ENCODE data around the gene IL2. TPM values are rescaled to one million over a fixed set of nuclear protein-coding genes. Genes with fewer than 3 reads are reported as not detected.

Gene IL2
- total RNA-seq = not detected
- not detected for polyA plus RNA-seq
- total RNA-seq = 0 to 13.2 (median 4.3) reads per million in 6 experiments

GRCh38 chr4:122456231-122457116 is at the start of gene IL2:
Gene IL2, minus strand, starts transcription at chr4:122456725. Its CDS starts 285 bp downstream, at chr4:122456440.
- no peak for DNase-seq
- Mint-ChIP-seq H3K27ac (peak within 1 kb of the TSS in 7 of 10 donors; percentile 1 to 69 (median 33)), H3K4me3 (peak within 1 kb of the TSS in 4 of 10 donors; percentile 13 to 78 (median 44)), H3K9me3 (no peaks in the 10 kb centered on the region), H3K4me1 (peaks cover 12 to 47% (median 40%) of the 10 kb centered on the region in 4 donors), H3K36me3 (no peaks in the 10 kb centered on the region), H3K27me3 (no peaks in the 10 kb centered on the region)
- ATAC-seq = peak in 1 of 2 donors; percentile 57
- POLR2A ChIA-PET = no interaction called here

DNA sequence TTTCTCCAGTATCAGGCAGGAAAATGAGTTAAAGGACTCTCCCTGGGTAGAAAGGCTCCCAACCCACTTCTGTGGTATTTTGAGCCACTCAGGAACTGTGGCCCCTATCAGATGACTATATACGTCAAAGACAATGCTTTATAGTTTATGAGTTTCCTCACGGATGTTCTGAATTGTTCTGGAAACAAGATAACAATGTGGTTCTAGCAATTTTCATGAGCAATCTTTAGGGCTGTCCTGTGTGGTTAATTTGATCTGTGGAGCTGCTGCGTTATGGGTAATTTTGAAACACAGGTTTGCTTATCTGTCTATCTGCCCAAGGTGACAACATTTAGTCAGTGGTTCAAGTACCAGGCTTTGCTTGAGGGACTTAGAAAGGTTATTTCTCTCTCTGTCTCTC is 46.7 kb upstream of the IL2 start:
- H3K4me1 Mint-ChIP-seq = no peaks in the 10 kb centered on the region
- no peak for ATAC-seq
- no peak overlapping the region for H3K4me3 Mint-ChIP-seq
- H3K27ac Mint-ChIP-seq = no peak overlapping the region
- H3K9me3 Mint-ChIP-seq = no peaks in the 10 kb centered on the region
- no peak for DNase-seq
- POLR2A ChIA-PET = no interaction called here
- H3K27me3 Mint-ChIP-seq = peaks cover 0 to 6% (median 1%) of the 10 kb centered on the region in 5 donors
- H3K36me3 Mint-ChIP-seq = no peaks in the 10 kb centered on the region

DNA sequence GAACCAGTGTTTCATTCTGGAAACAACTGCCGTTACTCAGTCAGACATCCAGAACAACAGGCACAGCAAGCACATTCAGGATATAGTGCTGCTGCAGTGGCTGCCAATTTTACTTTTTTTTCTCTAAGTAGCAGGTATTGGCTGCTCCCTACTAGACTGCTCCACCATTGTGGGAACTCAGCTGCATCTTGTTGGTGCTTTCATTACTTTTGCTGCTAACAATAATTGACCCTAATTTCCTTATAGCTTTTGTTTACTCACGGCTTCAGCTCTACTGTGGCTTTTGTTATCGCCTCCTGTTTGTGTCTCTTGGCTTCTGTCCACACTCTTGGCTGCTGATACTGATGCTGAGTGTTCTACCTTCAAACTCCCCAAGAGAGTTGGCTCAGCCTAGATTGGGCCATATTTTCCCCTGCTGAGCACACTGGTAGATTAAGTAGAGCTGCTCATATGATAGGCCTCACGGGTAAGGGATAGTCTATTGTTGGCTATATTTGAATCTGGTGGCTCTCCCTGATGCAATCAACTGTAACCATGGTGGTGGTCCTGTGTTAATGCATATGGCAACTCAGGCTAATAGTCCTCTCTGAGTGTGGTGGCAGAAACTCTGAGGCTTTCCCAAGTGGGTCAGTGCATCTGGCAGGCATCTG is 44.5 kb upstream of the IL2 start:
- Mint-ChIP-seq H3K27me3 (peaks cover 0 to 6% (median 1%) of the 10 kb centered on the region in 5 donors), H3K27ac (no peak overlapping the region), H3K9me3 (peaks cover 0 to 4% (median 0%) of the 10 kb centered on the region in 9 donors), H3K4me3 (no peak overlapping the region), H3K4me1 (no peaks in the 10 kb centered on the region), H3K36me3 (peaks cover 0 to 2% (median 0%) of the 10 kb centered on the region in 3 donors)
- POLR2A ChIA-PET = no interaction called here
- no peak for ATAC-seq
- no peak for DNase-seq

DNA sequence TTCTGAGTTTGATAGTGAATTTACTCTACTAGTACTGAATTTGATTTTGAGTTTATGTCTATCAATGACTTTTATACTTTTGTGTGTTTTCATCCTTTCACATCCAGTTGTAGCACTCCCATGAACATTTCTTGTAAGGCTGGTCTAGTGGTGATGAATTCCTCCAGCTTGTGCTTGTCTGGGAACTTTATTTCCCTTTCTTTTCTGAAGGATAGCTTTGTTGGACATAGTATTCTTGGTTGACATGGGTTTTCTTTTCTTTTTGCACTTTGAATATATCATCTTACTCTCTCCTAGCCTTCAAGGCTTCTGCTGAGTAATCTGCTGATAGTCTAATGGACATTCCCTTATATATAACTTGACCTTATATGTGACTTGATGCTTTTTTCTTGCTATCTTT is 32.5 kb upstream of the IL2 start:
- H3K27ac Mint-ChIP-seq = no peak overlapping the region
- H3K4me1 Mint-ChIP-seq = no peaks in the 10 kb centered on the region
- POLR2A ChIA-PET = no interaction called here
- peaks cover 2 to 13% (median 4%) of the 10 kb centered on the region in 5 donors for H3K27me3 Mint-ChIP-seq
- DNase-seq (no peak), ATAC-seq (no peak)
- peaks cover 7 to 49% (median 33%) of the 10 kb centered on the region in 9 donors for H3K9me3 Mint-ChIP-seq
- peaks cover 0 to 19% (median 4%) of the 10 kb centered on the region in 3 donors for H3K36me3 Mint-ChIP-seq
- no peak overlapping the region for H3K4me3 Mint-ChIP-seq

- H3K4me1 Mint-ChIP-seq = no peaks in the 10 kb centered on the region
These were observed 27.0 kb upstream of the IL2 start for GRCh38 chr4:122483481-122483880.

GRCh38 chr4:122481766-122482405 is 25.4 kb upstream of the IL2 start:
- Mint-ChIP-seq H3K4me3 (no peak overlapping the region), H3K4me1 (no peaks in the 10 kb centered on the region), H3K36me3 (no peaks in the 10 kb centered on the region), H3K9me3 (peaks cover 0 to 6% (median 2%) of the 10 kb centered on the region in 9 donors), H3K27ac (no peak overlapping the region), H3K27me3 (peaks cover 3 to 35% (median 7%) of the 10 kb centered on the region in 5 donors)
- POLR2A ChIA-PET = no interaction called here
- DNase-seq = no peak
- ATAC-seq = no peak

More at GRCh38 chr4:122483481-122483880, 27.0 kb upstream of the IL2 start:
- Mint-ChIP-seq H3K27ac (peak overlapping the region in 1 of 10 donors; percentile 10), H3K36me3 (peaks cover 0 to 11% (median 3%) of the 10 kb centered on the region in 3 donors), H3K27me3 (peaks cover 3 to 47% (median 10%) of the 10 kb centered on the region in 5 donors), H3K4me3 (no peak overlapping the region), H3K9me3 (peaks cover 2 to 22% (median 15%) of the 10 kb centered on the region in 9 donors)
- ATAC-seq = no peak
- POLR2A ChIA-PET = no interaction called here
- no peak for DNase-seq

GRCh38 chr4:122480655-122481487 is 24.3 kb upstream of the IL2 start:
- POLR2A ChIA-PET = no interaction called here
- Mint-ChIP-seq H3K4me1 (no peaks in the 10 kb centered on the region), H3K9me3 (peaks cover 0 to 4% (median 0%) of the 10 kb centered on the region in 9 donors), H3K36me3 (peaks cover 0 to 4% (median 0%) of the 10 kb centered on the region in 3 donors), H3K4me3 (no peak overlapping the region), H3K27me3 (peaks cover 3 to 34% (median 5%) of the 10 kb centered on the region in 5 donors), H3K27ac (no peak overlapping the region)
- no peak for DNase-seq
- ATAC-seq = no peak

DNA sequence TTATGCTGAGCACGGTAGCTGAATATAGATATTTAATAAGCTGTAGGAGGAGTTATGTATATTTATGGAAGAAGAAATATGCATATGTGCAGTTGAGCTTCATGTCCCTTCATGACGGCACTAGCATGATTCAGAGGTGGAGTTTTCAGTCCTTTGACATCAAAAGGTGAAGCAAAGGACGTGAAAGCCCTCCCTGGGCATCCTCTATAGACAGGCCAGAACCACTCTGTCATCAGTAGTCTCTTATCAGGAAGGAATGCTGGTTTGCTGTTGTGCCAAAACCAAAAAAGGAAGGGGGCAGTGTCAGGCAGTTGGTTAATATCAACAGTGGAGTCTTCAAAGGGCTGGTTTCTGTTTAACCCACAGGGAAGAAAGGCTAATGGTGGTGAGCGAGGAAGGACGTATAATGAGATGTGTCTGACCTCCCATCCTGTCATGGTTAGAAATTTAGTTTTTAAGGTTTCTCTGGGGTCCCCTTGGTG is 23.5 kb upstream of the IL2 start:
- peaks cover 0 to 10% (median 0%) of the 10 kb centered on the region in 9 donors for H3K9me3 Mint-ChIP-seq
- H3K27ac Mint-ChIP-seq = no peak overlapping the region
- H3K4me1 Mint-ChIP-seq = no peaks in the 10 kb centered on the region
- DNase-seq (no peak), ATAC-seq (no peak)
- peaks cover 0 to 4% (median 0%) of the 10 kb centered on the region in 3 donors for H3K36me3 Mint-ChIP-seq
- H3K4me3 Mint-ChIP-seq = no peak overlapping the region
- H3K27me3 Mint-ChIP-seq = peaks cover 3 to 34% (median 5%) of the 10 kb centered on the region in 5 donors
- POLR2A ChIA-PET = no interaction called here

GRCh38 chr4:122476745-122477144 is 20.2 kb upstream of the IL2 start:
- Mint-ChIP-seq H3K4me1 (no peaks in the 10 kb centered on the region), H3K27ac (no peak overlapping the region), H3K27me3 (peaks cover 0 to 21% (median 3%) of the 10 kb centered on the region in 5 donors), H3K36me3 (peaks cover 0 to 4% (median 0%) of the 10 kb centered on the region in 3 donors), H3K9me3 (peaks cover 0 to 10% (median 1%) of the 10 kb centered on the region in 9 donors), H3K4me3 (no peak overlapping the region)
- DNase-seq (no peak), ATAC-seq (no peak)
- POLR2A ChIA-PET = interaction anchor here (0.6 kb wide), 1 partner anchor 818 kb away, joined by 3 read pairs; no protein-coding TSS in a partner anchor

DNA sequence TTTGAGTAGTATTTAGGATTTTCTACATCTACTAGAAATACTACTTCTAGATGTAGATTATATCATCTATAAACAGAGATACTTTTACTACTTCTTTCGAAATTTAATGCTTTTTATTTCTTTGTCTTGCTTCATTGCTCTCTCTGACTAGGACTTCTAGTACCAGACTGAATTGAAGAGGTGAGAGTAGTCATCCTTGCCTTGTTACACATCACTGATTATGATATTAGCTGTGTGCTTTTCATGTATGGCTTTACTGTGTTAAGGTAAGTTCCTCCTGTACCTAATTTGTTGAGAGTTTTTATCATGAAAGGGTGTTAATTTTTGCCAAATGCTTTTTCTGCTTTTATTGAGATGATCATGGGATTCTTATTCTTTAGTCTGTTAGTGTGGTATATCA is 19.6 kb upstream of the IL2 start:
- DNase-seq = no peak
- Mint-ChIP-seq H3K27ac (no peak overlapping the region), H3K4me1 (no peaks in the 10 kb centered on the region), H3K27me3 (peaks cover 0 to 21% (median 3%) of the 10 kb centered on the region in 5 donors), H3K4me3 (no peak overlapping the region), H3K36me3 (peaks cover 0 to 4% (median 0%) of the 10 kb centered on the region in 3 donors), H3K9me3 (peaks cover 0 to 10% (median 1%) of the 10 kb centered on the region in 9 donors)
- POLR2A ChIA-PET = no interaction called here
- ATAC-seq = no peak

- Mint-ChIP-seq H3K4me3 (no peak overlapping the region), H3K27ac (no peak overlapping the region), H3K36me3 (peaks cover 0 to 4% (median 0%) of the 10 kb centered on the region in 3 donors), H3K4me1 (no peaks in the 10 kb centered on the region), H3K27me3 (peaks cover 0 to 17% (median 3%) of the 10 kb centered on the region in 5 donors), H3K9me3 (peaks cover 0 to 10% (median 1%) of the 10 kb centered on the region in 9 donors)
- POLR2A ChIA-PET = no interaction called here
- DNase-seq (no peak), ATAC-seq (no peak)
These were observed 18.7 kb upstream of the IL2 start for GRCh38 chr4:122475233-122475632.

DNA sequence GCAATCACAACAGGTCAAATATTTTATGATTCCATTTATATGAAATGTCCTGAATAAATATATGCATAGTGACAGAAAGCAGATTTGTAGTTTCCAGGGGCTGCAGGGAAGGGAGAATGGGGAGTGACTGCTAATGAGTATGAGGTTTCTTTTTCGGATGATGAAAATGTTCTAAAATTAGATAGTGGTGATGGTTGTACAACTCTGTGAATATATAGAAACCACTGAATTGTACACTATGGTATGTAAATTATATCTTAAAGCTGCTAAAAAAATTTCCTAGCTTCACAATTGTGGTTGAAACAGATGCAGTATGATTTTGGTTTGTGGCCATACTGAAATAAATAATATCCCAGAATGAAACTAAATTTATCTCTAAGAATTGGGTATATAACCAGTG is 12.9 kb upstream of the IL2 start:
- no peak for ATAC-seq
- DNase-seq = no peak
- no peak overlapping the region for H3K4me3 Mint-ChIP-seq
- POLR2A ChIA-PET = no interaction called here
- no peak overlapping the region for H3K27ac Mint-ChIP-seq
- H3K9me3 Mint-ChIP-seq = peaks cover 0 to 19% (median 2%) of the 10 kb centered on the region in 9 donors
- H3K36me3 Mint-ChIP-seq = no peaks in the 10 kb centered on the region
- no peaks in the 10 kb centered on the region for H3K4me1 Mint-ChIP-seq
- peaks cover 0 to 3% (median 0%) of the 10 kb centered on the region in 5 donors for H3K27me3 Mint-ChIP-seq

Measured in naive thymus-derived CD8-positive, alpha-beta T cell (primary cell).